SHP77 treated with DMSO at 0.1 percent for 48 hours (cell line): ENCODE data around the gene MTX1.
A peak's percentile ranks its signal among the peaks of the same experiment; 100 is the strongest.

Experiments used
- DNase-seq: peaks from one replicate; lab custom pipeline; 2025; lab: John Stamatoyannopoulos, UW

Gene MTX1

GRCh38 chr1:155261852-155262673, 53.6 kb downstream of the MTX1 start, which contains the start of gene SCAMP3:
TSS of gene SCAMP3 (minus strand) at chr1:155262360. CDS start at chr1:155262151, 209 bp downstream.
- DNase-seq, result peak; percentile 100

GRCh38 chr1:155263067-155263466, 54.6 kb downstream of the MTX1 start:
- DNase-seq, result no peak
